Fibroblast of lung (primary cell): ENCODE results near the gene DPM1.

Source experiments
- EZH2 ChIP-seq: IDR thresholded peaks from 2 replicates; pipeline ENCODE4 v1.5.1; 2012; ENCODE audit warnings: low read length, control low read depth, mild to moderate bottlenecking; ENCODE audit errors: missing control alignments
- TF ChIP-seq, protein P1 (sequence below), 2 donors: IDR thresholded peaks in 1 of 2; conservative IDR thresholded peaks in 1 of 2; 1 replicate in 1 of 2; 2 replicates in 1 of 2; pipeline ENCODE4 v1.5.1; 2011 to 2012; ENCODE audit warnings: low read length in 2 of 2, control low read depth in 1 of 2, inconsistent platforms in 1 of 2, low read depth in 1 of 2, mild to moderate bottlenecking in 1 of 2

DNA sequence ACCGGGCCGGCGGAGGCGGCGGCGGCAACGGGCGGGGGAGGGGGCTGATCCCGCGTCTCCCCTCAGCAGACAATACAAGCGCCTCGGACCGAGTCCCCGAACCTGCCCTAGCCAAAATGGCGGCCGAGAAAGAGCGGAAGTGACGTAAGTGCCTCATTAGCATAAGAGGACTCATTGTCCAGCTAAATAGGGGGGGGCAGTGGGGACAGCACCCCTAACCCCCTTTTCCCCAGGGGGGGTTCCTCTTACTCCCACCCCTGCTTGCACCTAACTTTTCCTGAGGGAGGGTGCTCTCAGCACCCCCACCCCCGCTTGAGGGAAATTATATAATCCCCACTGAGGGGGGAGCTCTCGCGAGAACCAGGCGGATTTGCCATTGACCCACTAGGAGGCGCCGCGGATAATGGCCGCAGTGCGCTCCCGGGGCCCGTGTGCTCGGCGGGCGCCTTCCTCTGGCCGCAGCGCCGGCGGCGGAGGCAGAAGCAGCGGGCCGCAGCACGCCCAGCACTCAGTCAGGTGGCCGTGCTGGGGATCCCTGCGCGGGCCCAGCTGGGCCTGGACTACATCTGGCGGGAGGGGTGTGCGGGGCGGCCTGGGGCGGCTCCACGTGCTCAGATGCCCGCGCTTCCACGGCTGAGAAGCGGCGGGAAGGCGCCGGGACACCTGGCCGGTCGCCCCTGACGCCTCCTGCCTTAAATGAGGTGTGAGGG, 26.9 kb downstream of the DPM1 start, which contains the start of gene ADNP:
- TF ChIP-seq, protein P1, sequence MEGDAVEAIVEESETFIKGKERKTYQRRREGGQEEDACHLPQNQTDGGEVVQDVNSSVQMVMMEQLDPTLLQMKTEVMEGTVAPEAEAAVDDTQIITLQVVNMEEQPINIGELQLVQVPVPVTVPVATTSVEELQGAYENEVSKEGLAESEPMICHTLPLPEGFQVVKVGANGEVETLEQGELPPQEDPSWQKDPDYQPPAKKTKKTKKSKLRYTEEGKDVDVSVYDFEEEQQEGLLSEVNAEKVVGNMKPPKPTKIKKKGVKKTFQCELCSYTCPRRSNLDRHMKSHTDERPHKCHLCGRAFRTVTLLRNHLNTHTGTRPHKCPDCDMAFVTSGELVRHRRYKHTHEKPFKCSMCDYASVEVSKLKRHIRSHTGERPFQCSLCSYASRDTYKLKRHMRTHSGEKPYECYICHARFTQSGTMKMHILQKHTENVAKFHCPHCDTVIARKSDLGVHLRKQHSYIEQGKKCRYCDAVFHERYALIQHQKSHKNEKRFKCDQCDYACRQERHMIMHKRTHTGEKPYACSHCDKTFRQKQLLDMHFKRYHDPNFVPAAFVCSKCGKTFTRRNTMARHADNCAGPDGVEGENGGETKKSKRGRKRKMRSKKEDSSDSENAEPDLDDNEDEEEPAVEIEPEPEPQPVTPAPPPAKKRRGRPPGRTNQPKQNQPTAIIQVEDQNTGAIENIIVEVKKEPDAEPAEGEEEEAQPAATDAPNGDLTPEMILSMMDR (conservative IDR thresholded peaks at IDR 0.05 in 1 of 2, IDR thresholded peaks at IDR 0.05 in 1 of 2; ENCODE audit: low read depth in 1 of 2, low read length in 2 of 2): peak; percentile 58 to 62
- TF ChIP-seq EZH2: no peak
